ENCODE data around the gene RAP1GAP2.

Gene RAP1GAP2

DNA sequence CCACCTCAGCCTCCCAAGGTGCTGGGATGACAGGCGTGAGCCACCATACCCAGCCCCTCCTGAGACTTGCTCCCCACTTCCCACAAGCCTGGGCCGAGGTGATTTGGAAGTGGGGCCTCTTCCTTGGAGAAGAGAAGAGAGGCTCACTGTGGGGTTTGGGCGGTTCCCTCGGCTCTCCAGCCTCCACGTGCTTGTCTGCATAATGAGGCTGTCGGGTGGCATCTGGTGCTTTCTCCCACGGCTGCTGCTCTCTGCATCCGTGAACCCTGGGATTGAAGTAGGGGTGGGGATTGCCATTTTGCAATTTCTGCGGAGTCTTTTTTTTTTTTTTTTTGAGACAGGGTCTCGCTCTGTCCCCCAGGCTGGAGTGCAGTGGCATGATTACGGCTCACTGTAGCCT is 101.4 kb downstream of the RAP1GAP2 start:
- TF ChIP-seq, protein P1, sequence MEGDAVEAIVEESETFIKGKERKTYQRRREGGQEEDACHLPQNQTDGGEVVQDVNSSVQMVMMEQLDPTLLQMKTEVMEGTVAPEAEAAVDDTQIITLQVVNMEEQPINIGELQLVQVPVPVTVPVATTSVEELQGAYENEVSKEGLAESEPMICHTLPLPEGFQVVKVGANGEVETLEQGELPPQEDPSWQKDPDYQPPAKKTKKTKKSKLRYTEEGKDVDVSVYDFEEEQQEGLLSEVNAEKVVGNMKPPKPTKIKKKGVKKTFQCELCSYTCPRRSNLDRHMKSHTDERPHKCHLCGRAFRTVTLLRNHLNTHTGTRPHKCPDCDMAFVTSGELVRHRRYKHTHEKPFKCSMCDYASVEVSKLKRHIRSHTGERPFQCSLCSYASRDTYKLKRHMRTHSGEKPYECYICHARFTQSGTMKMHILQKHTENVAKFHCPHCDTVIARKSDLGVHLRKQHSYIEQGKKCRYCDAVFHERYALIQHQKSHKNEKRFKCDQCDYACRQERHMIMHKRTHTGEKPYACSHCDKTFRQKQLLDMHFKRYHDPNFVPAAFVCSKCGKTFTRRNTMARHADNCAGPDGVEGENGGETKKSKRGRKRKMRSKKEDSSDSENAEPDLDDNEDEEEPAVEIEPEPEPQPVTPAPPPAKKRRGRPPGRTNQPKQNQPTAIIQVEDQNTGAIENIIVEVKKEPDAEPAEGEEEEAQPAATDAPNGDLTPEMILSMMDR (IDR thresholded peaks at IDR 0.05; ENCODE audit: extremely low read depth, insufficient read depth, missing control alignments) = no peak
- no peak for DNase-seq (ENCODE audit: low spot score)
- in situ Hi-C loops (cut with MboI; ENCODE audit: low pct_unique_long_range_greater_than_20kb, low sequenced_read_pairs, unreplicated experiment) = no loop called here

DNA sequence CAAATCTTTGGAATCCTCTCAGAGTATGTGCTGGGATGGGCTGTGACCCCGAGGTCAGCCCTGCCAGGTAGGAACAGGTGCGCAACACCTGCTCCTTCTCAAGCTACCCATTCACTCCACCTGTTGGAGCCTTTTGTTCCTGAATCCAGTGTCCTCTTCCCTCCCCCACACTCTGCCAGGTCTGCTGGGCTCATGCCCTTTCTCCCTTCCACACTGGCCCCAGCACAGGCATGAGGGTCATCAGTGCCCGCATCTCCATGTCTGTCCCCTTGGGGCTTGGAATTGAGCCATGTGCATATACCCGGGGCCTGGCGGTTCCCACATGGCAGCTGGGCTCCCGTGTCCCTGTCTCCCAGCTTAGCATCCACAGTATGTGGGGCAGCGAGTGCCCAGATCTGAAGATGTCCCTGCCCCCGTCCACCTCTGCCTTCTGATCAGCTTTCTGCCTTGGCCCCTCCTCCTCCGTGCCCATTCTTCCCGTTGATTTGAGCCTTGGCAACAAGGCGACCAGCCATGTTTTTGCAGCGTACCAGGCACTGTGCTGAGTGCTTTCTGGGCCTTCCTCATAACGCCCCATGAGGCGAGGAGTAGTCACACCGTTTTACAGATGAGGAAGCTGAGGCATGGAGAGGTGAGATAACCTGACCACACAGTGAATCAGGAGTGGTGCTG is 102.2 kb downstream of the RAP1GAP2 start:
- in situ Hi-C loops (cut with MboI; ENCODE audit: low pct_unique_long_range_greater_than_20kb, low sequenced_read_pairs, unreplicated experiment) = no loop called here
- no peak for DNase-seq (ENCODE audit: low spot score)
- TF ChIP-seq, protein P1 (IDR thresholded peaks at IDR 0.05; ENCODE audit: extremely low read depth, insufficient read depth, missing control alignments) = no peak

DNA sequence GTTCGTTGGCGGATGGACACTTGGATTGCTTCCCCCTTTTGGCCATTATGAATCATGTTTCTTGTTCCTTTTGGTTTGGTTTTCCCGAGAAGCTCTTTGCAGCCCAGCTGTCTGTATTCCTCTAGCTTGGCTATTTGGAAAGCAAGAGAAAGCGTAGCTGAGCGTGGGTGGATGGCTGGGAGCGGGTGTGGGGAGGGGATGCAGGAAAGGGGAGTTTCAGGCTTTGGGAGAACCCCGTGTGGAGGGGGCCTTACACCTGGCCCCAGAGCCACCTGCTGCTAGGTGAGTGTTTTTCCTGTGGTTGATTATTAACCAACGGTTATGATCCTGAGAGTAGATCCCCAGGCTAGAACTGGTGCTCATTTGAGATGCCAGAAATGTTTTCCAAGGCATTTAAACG is 103.7 kb downstream of the RAP1GAP2 start:
- TF ChIP-seq, protein P1 (IDR thresholded peaks at IDR 0.05; ENCODE audit: extremely low read depth, insufficient read depth, missing control alignments) = no peak
- in situ Hi-C loops (cut with MboI; ENCODE audit: low pct_unique_long_range_greater_than_20kb, low sequenced_read_pairs, unreplicated experiment) = no loop called here
- DNase-seq (ENCODE audit: low spot score) = no peak

DNA sequence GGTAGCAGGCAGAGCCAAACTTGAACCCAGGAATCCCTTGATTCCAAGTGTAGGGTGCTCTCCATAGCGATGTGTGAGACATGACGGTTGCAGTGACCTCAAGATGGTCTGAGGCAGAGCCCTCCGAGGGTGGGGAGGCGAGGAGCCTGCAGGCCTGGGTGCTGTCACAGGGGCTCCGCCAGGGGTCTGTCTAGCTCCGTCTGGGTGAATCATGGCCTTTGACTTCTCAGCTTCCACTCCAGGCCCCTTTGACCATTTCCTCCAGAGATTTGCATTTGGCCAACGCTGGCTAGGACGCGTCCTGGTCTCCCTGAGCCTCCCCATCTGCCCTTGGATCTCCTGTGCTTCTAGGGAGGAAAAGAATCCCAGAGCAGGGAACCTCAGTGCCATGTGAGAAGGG is 104.6 kb downstream of the RAP1GAP2 start:
- no peak for DNase-seq (ENCODE audit: low spot score)
- TF ChIP-seq, protein P1 (IDR thresholded peaks at IDR 0.05; ENCODE audit: extremely low read depth, insufficient read depth, missing control alignments) = no peak
- in situ Hi-C loops (cut with MboI; ENCODE audit: low pct_unique_long_range_greater_than_20kb, low sequenced_read_pairs, unreplicated experiment) = no loop called here

DNA sequence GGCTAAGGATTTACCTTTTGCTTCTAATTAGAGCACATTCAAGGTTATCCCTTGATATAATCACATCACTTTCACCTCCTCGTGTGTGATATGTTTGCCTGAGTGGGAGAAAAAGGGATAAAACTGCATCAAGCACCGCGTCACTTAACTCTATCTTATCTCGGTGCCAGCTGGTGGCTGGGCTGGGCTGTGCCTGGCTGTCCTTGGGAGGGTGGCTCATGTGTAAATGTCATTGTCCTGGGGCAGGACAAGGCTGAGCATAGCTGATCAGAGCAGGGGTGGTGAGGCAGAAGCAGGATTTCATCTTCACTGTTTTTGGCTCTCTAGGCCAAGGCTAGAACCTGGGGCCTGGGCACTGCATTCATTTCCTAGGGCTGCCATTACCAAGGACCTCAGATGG is 105.3 kb downstream of the RAP1GAP2 start:
- in situ Hi-C loops (cut with MboI; ENCODE audit: low pct_unique_long_range_greater_than_20kb, low sequenced_read_pairs, unreplicated experiment) = no loop called here
- DNase-seq (ENCODE audit: low spot score) = no peak
- TF ChIP-seq, protein P1 (IDR thresholded peaks at IDR 0.05; ENCODE audit: extremely low read depth, insufficient read depth, missing control alignments) = no peak

DNA sequence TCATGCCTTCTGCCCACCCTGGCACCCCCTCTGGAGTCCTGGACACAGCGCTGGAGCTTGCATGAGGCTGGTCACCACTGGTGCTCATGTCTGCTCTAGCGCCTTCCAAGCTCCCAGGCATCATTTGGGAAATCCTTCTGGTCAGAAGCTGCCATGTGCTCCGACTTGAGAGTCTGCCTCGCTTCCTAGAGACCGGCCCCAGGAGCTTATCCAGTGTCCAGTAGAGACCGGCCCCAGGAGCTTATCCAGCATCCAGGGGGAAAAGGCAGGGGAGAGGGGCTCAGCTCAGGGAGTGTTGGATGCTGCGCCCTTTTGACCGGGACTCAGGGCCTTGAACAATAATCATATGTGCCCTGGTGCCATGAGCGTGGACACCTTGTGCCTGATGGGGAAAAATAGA is 106.3 kb downstream of the RAP1GAP2 start:
- DNase-seq (ENCODE audit: low spot score) = no peak
- in situ Hi-C loops (cut with MboI; ENCODE audit: low pct_unique_long_range_greater_than_20kb, low sequenced_read_pairs, unreplicated experiment) = no loop called here
- TF ChIP-seq, protein P1 (IDR thresholded peaks at IDR 0.05; ENCODE audit: extremely low read depth, insufficient read depth, missing control alignments) = no peak
